VCaP (cell line): ENCODE data around the gene R3HDM2.

ENCODE experiments used
- H3K27ac ChIP-seq: fragments of 450-650 bp; 2 replicates; pipeline ENCODE4 v1.5.1; 2017
- TF ChIP-seq, protein P1 (sequence below): fragments of 450-650 bp; conservative IDR thresholded peaks from 2 replicates; pipeline ENCODE4 v1.5.1; 2017; ENCODE audit warnings: mild to moderate bottlenecking, moderate library complexity

R3HDM2 gene

DNA sequence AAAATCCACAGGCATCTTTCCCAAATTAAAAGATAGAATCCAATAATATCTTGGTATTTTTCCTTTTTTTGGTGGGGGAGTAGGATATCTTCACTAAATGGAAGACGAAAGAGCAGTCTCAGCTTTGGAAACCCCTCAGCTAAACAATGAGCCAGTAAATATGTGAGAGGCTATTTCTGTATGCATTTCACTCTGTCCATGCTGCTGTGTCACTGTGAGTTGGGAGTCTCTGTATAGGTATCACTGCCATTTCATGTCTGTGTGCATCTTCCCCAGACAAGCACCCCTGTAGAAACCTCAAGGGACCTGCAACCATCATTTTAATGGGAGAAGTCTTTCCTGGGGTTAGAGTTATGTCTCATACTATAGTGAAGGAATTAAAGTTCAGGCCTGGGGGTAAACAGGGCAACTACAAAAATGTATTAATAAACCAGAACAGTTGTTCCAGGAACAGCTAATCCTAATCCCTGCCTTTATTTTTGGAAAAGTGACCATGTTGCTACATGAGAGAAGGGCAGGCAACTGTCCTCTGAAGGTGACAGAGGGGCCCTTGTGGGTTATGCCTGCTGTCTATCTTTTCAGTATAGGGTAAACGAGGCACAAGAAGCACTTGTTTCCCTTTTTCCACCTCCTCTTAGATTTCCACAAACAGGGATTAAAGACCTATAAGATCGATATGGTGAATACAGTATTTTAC is 168.6 kb downstream of the R3HDM2 start:
- TF ChIP-seq, protein P1, sequence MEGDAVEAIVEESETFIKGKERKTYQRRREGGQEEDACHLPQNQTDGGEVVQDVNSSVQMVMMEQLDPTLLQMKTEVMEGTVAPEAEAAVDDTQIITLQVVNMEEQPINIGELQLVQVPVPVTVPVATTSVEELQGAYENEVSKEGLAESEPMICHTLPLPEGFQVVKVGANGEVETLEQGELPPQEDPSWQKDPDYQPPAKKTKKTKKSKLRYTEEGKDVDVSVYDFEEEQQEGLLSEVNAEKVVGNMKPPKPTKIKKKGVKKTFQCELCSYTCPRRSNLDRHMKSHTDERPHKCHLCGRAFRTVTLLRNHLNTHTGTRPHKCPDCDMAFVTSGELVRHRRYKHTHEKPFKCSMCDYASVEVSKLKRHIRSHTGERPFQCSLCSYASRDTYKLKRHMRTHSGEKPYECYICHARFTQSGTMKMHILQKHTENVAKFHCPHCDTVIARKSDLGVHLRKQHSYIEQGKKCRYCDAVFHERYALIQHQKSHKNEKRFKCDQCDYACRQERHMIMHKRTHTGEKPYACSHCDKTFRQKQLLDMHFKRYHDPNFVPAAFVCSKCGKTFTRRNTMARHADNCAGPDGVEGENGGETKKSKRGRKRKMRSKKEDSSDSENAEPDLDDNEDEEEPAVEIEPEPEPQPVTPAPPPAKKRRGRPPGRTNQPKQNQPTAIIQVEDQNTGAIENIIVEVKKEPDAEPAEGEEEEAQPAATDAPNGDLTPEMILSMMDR, result no peak
- no peak overlapping the region for H3K27ac ChIP-seq

DNA sequence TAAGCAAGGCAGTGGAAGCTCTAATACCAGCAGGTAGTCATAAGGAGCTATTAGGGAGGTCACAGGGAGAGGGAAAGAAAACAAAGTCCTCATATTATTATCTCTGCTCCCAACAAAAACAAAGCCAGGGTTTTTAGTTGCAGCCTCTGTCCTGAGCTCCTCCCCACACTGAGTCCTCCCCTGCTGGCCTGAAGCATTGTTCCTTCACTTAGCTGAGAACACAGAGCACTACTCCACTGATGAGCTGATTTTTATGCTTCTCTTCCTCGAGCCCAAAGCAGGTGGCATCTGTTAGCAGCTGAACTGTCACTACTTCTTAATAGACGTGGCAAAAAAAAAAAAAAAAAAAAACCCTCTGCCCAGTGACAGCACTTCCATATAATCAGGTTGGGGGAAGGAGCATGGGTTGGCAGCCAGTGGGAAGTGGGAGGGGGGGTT is 169.4 kb downstream of the R3HDM2 start:
- TF ChIP-seq, protein P1, result no peak
- H3K27ac ChIP-seq, result no peak overlapping the region

DNA sequence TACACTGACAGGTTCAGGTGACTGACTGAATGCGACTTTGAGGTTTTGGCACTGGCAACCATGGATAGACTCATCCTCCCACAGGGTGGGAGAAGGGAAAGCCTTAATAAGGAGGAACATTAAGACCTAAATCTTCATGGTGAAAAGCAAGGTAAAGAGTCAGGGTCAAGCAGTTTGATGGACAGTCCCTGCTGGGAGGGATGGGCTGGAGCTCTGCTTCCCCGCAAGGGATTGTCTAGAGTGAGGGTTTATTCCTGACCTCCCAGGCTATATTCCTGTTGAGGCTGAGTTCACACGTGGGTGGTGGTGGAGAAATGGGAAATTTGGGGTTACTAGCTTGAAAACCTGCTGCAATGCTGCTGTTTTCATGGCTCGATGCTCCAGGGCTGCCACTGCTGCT is 170.5 kb downstream of the R3HDM2 start:
- no peak overlapping the region for H3K27ac ChIP-seq
- TF ChIP-seq, protein P1, result no peak

DNA sequence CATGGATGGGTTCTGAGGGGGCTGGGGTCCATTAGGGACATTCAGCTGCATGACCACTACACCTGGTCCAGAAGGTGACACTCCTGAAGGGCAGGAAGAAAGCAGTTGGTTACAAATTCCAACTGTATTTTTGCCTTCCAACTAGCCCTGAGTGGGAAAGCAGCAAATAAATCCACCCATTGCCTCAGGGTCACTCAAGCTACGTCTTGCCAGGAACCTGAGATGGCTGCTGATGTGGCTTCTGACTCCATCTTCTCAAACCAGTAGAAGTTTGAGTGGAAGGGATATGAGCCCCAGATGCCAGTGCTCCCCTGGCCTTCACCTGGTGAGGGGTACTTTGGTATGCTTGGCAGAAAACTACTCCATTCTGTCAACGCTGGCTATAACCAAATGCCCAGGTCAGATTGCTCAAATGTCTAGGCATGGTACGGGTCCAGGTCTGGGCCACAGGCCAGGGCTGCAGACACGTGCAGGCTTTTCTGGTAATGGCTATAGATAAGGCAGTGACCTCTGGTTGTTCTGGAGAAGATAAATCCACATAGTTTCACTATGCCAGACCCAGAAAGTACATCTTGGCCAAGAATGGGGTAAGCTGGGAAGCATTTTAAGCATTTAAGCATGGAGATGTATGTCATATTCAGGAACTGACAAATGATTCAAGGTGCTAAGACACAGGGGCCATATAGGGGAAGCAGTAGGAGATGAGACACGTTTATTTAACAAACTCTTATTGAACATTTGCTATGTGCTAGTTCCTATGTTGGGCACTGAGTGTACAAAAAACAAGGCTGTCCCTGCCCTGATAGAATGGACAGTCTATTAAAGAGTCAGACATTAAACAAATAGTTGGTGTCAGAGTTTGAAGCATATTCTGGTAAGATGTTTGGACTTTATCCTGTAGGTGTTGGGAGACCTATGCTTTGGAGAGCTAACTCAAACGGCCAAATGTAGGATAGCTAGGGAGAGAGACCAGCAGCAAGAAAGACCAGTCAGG is 171.6 kb downstream of the R3HDM2 start:
- TF ChIP-seq, protein P1, result no peak
- no peak overlapping the region for H3K27ac ChIP-seq

DNA sequence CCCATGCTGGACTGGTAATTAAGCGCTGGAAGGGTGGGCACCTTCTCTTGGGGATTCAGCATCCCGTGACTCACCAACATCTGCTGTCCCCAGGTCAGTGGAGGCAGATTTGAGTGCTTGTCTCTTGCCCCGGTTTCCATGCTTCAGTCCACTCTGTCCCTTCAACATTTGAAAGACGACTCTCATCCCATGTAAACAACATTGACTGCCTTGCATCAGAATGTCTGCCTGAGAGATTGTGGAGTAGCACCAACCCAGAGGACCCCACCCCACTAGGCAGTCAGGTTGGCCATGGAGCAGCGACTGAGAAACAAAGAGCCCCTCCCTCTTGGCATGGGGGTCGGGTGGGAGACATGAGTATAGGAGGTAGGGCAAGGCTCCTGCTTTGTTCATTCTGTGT is 174.9 kb downstream of the R3HDM2 start:
- no peak overlapping the region for H3K27ac ChIP-seq
- TF ChIP-seq, protein P1, result no peak

DNA sequence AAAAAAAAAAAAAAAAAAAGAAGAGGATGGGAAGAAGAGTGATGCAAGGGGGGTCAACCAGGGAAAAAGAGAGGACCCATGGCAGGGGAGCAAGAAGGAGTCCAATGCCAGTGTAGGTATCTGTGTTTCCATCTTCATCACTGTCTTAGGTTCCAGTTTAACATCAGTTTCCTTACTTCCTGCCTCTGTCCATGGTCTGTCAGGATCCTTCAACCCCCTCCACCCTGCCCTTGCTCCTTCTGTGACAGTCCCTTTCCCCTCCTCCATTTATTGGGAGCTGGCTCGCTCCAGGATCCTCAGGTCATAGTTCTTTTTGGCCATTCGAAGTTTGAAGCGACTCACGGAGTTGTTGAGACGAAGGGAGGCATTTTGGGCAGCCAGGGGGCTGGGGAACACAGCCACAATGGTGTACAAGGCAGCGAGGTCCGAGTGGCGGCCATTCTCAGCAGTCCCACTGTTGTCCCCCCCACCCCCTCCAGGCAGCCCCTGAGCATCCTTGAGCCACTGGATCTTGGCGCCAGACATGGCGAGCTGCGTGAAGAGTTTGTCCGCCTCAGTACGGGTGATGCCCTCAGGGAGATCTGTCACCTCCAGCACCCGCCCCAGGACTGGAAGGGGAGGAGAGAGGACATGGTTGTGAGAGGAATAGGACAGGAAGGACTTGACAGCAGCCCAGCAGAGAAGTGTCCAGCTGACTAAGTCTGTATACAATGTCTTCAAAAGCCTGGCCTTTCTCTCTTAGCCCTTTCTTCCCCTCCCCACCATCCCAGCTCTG is 176.2 kb downstream of the R3HDM2 start:
- H3K27ac ChIP-seq, result no peak overlapping the region
- TF ChIP-seq, protein P1, result no peak

DNA sequence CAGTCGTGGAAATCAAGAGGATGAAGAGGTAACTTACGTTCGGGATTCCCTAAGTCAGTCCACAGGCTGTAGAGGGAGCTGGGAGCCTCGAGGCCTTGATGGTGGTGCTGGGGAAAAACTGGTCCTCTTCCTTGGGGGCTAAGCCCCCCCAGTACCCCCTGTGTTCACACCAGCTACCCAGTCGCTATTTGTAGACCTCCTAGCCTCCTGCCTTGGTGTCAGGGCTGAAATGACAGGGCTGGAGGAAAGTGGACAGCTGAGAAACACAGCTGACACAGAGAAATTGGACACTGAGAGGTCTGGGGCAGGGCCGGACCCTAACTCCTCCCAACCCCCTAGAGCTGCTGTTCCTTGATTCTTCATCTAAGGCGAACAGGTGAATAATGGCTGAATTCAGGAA is 179.9 kb downstream of the R3HDM2 start, which contains the start of gene STAC3:
Gene STAC3, minus strand, starts transcription at position 232 of the 400 bp plus-strand sequence. CDS start 1,551 bp downstream, outside the sequence.
- no peak within 1 kb of the TSS for H3K27ac ChIP-seq
- TF ChIP-seq, protein P1, result no peak
